Body of pancreas (tissue), 4 donors: ENCODE measurements around the gene TYROBP.

Experiments used
- CTCF ChIP-seq, 7 experiments: fragments of 450-650 bp in 4 of 7; fragments of 200-600 bp in 3 of 7; sonication (generic) in 3 of 7; IDR thresholded peaks; one replicate each; pipeline ENCODE4 v1.5.1; 2016 to 2019; ENCODE audit warnings: antibody characterized with exemption in 7 of 7
- POLR2A ChIP-seq, 3 donors: fragments of 450-650 bp; IDR thresholded peaks; one replicate each; pipeline ENCODE4 v1.6.1; 2016; ENCODE audit warnings: antibody characterized with exemption in 3 of 3, mild to moderate bottlenecking in 2 of 3

GRCh38 chr19:35894342-35894741 lies 13.8 kb downstream of the TYROBP start:
- TF ChIP-seq CTCF (IDR thresholded peaks at IDR 0.05) (no peak), POLR2A (IDR thresholded peaks at IDR 0.05) (no peak)
